ENCODE results near the gene PTCH2.

- TF ChIP-seq CTCF (IDR thresholded peaks at IDR 0.05; ENCODE audit: borderline replicate concordance, extremely low read depth, low read length, poor library complexity, severe bottlenecking) (no peak), EZH2 (IDR thresholded peaks at IDR 0.05; ENCODE audit: borderline replicate concordance, low read depth, low read length, severe bottlenecking) (no peak)
These were observed 65.0 kb downstream of the PTCH2 start for GRCh38 chr1:44777969-44778635.
